HEK293 (cell line): Measurements from ENCODE around the gene ZNF224.
A peak's percentile ranks its signal among the peaks of the same experiment; 100 is the strongest.

ENCODE experiments used
- ATF2 ChIP-seq: fragments of 450-650 bp; formaldehyde crosslinking; IDR thresholded peaks from 2 replicates; pipeline ENCODE4 v1.5.1; 2016; ENCODE audit warnings: missing biosample characterization, missing genetic modification characterization, low read depth
- HIC1 ChIP-seq: fragments of 450-650 bp; formaldehyde crosslinking; IDR thresholded peaks from 2 replicates; pipeline ENCODE4 v1.5.1; 2016; ENCODE audit warnings: missing biosample characterization, missing genetic modification characterization
- HOXC10 ChIP-seq: sonication (generic); formaldehyde crosslinking; IDR thresholded peaks from 2 replicates; pipeline ENCODE4 v1.8.1; 2023; ENCODE audit warnings: mild to moderate bottlenecking, missing genetic modification reagents
- SCRT2 ChIP-seq: fragments of 450-650 bp; formaldehyde crosslinking; IDR thresholded peaks from 2 replicates; pipeline ENCODE4 v1.5.1; 2016; ENCODE audit warnings: missing biosample characterization, missing genetic modification characterization
- ZBTB11 ChIP-seq: fragments of 450-650 bp; formaldehyde crosslinking; conservative IDR thresholded peaks from 2 replicates; pipeline ENCODE4 v1.5.1; 2016; ENCODE audit warnings: low read depth, missing biosample characterization, missing genetic modification characterization
- ZBTB26 ChIP-seq: fragments of 450-650 bp; formaldehyde crosslinking; optimal IDR thresholded peaks from 2 replicates; pipeline ENCODE3; 2016; ENCODE audit warnings: missing biosample characterization, mild to moderate bottlenecking, missing genetic modification characterization
- ZBTB44 ChIP-seq: fragments of 450-650 bp; IDR thresholded peaks from 2 replicates; pipeline ENCODE4 v1.5.1; 2018; ENCODE audit warnings: missing biosample characterization, mild to moderate bottlenecking, missing genetic modification characterization
- ZNF138 ChIP-seq: fragments of 450-650 bp; formaldehyde crosslinking; IDR thresholded peaks from 2 replicates; pipeline ENCODE4 v1.5.1; 2016; ENCODE audit warnings: missing biosample characterization, missing genetic modification characterization, borderline replicate concordance
- ZNF19 ChIP-seq: fragments of 450-650 bp; formaldehyde crosslinking; IDR thresholded peaks from 2 replicates; pipeline ENCODE4; 2016; ENCODE audit warnings: missing biosample characterization, missing genetic modification characterization, low read depth
- ZNF26 ChIP-seq: fragments of 450-650 bp; formaldehyde crosslinking; IDR thresholded peaks from 2 replicates; pipeline ENCODE4 v1.5.1; 2016; ENCODE audit warnings: missing biosample characterization, missing genetic modification characterization
- ZNF266 ChIP-seq: fragments of 450-650 bp; formaldehyde crosslinking; IDR thresholded peaks from 2 replicates; pipeline ENCODE4 v1.5.1; 2016; ENCODE audit warnings: missing biosample characterization, missing genetic modification characterization, low read depth
- ZNF280D ChIP-seq: fragments of 450-650 bp; formaldehyde crosslinking; IDR thresholded peaks from 2 replicates; pipeline ENCODE4 v1.5.1; 2016; ENCODE audit warnings: missing biosample characterization, missing genetic modification characterization
- ZNF354C ChIP-seq: fragments of 450-650 bp; formaldehyde crosslinking; IDR thresholded peaks from 2 replicates; pipeline ENCODE4 v1.5.1; 2016; ENCODE audit warnings: missing biosample characterization, missing genetic modification characterization, low read depth, borderline replicate concordance
- ZNF558 ChIP-seq: fragments of 450-650 bp; formaldehyde crosslinking; IDR thresholded peaks from 2 replicates; pipeline ENCODE4 v1.5.1; 2016; ENCODE audit warnings: missing biosample characterization, missing genetic modification characterization
- ZNF621 ChIP-seq: fragments of 450-650 bp; formaldehyde crosslinking; IDR thresholded peaks from 2 replicates; pipeline ENCODE4 v1.5.1; 2017; ENCODE audit warnings: missing biosample characterization, missing genetic modification characterization
- ZNF629 ChIP-seq: fragments of 450-650 bp; formaldehyde crosslinking; IDR thresholded peaks from 2 replicates; pipeline ENCODE4 v1.5.1; 2017; ENCODE audit warnings: missing biosample characterization, missing genetic modification characterization
- ZNF645 ChIP-seq: fragments of 450-650 bp; formaldehyde crosslinking; IDR thresholded peaks from 2 replicates; pipeline ENCODE4; 2016; ENCODE audit warnings: missing biosample characterization, missing genetic modification characterization
- ZNF677 ChIP-seq: fragments of 450-650 bp; IDR thresholded peaks from 2 replicates; pipeline ENCODE4 v1.5.0; 2018; ENCODE audit warnings: missing biosample characterization, mild to moderate bottlenecking, missing genetic modification characterization, moderate library complexity
- ZNF704 ChIP-seq: fragments of 450-650 bp; formaldehyde crosslinking; IDR thresholded peaks from 2 replicates; pipeline ENCODE4 v1.5.1; 2016; ENCODE audit warnings: missing biosample characterization, missing genetic modification characterization
- ZNF76 ChIP-seq: fragments of 450-650 bp; formaldehyde crosslinking; IDR thresholded peaks from 2 replicates; pipeline ENCODE4; 2016; ENCODE audit warnings: low read depth, missing biosample characterization, missing genetic modification characterization, borderline replicate concordance
- ZNF785 ChIP-seq: fragments of 450-650 bp; formaldehyde crosslinking; IDR thresholded peaks from 2 replicates; pipeline ENCODE4 v1.5.1; 2016; ENCODE audit warnings: missing biosample characterization, missing genetic modification characterization

ZNF224 gene

GRCh38 chr19:44071824-44072542 lies 22.2 kb upstream of the ZNF224 start, which contains the start of gene ZNF284 (continued):
- peak; percentile 38 for TF ChIP-seq ZNF280D
- TF ChIP-seq ZNF354C: no peak
- peak; percentile 70 for TF ChIP-seq ZBTB26 (tag by site-specific recombination)
- no peak for TF ChIP-seq ZNF26 (tag by site-specific recombination)
- peak; percentile 100 for TF ChIP-seq SCRT2 (tag by site-specific recombination)
- no peak for TF ChIP-seq ZNF266 (tag by site-specific recombination)
- no peak for TF ChIP-seq ATF2 (tag by site-specific recombination)
- TF ChIP-seq ZBTB44 (tag by site-specific recombination): peak; percentile 73
- no peak for TF ChIP-seq ZNF677 (tag by site-specific recombination)
- no peak for TF ChIP-seq ZNF704 (tag by site-specific recombination)
- TF ChIP-seq ZNF76 (tag by site-specific recombination): peak; percentile 99
- no peak for TF ChIP-seq ZNF645 (tag by site-specific recombination)
- TF ChIP-seq ZNF558 (tag by site-specific recombination): peak; percentile 29; the same call in 1 of the 2 replicates
- TF ChIP-seq ZNF785 (tag by site-specific recombination): peak; percentile 5
- TF ChIP-seq ZNF629 (tag by site-specific recombination): peak; percentile 97
- peak; percentile 33; the same call in 1 of the 2 replicates for TF ChIP-seq ZNF138
- TF ChIP-seq ZNF19 (tag by site-specific recombination): no peak
- TF ChIP-seq ZBTB11 (tag by site-specific recombination): peak; percentile 99
- TF ChIP-seq HOXC10: no peak
- no peak for TF ChIP-seq HIC1 (tag by site-specific recombination)
- TF ChIP-seq ZNF621 (tag by site-specific recombination): no peak
